IMR-90 (cell line): Measurements from ENCODE around the gene TGFBR1. TPM values are rescaled to one million over a fixed set of nuclear protein-coding genes. Genes with fewer than 3 reads are reported as not detected.

ENCODE experiments used
- ATAC-seq: fragments of 200-7000 bp; cut with Tn5 transposase; 2 replicates; pipeline ENCODE4 v1.9.1; 2020; ENCODE audit warnings: low read depth, mild to moderate bottlenecking, moderate library complexity
- BruUV-seq: library from RNA; stranded (reverse); fragments of 400-500 nt; replicated peaks from 2 replicates; lab custom pipeline; 2021; lab: Mats Ljungman, UMichigan
- CTCF ChIA-PET: fragments of 300-600 bp; formaldehyde crosslinking; extraction: SDS; loops from one replicate; lab custom pipeline; 2021; ENCODE audit warnings: antibody characterized with exemption; lab: Yijun Ruan, JAX
- POLR2A ChIA-PET: fragments of 300-600 bp; sonication (Branson Sonifier 250); formaldehyde crosslinking; loops from one replicate; lab custom pipeline; 2022; ENCODE audit warnings: antibody characterized with exemption; ENCODE audit not compliant: unreplicated experiment; lab: Charles Lee
- DNase-seq: peaks from one replicate; pipeline ENCODE4 v3.0.0; 2013
- H2AFZ ChIP-seq: replicated peaks from 2 replicates; pipeline ENCODE3; 2013; ENCODE audit warnings: low read length, mild to moderate bottlenecking; ENCODE audit not compliant: poor library complexity
- H2AK5ac ChIP-seq: 2 replicates; pipeline ENCODE4 v1.6.1; 2013; ENCODE audit warnings: low read depth, low read length, inconsistent platforms
- H2AK9ac ChIP-seq: replicated peaks from 2 replicates; pipeline ENCODE3; 2013; ENCODE audit warnings: mild to moderate bottlenecking, low read depth, low read length, moderate library complexity; ENCODE audit not compliant: poor library complexity
- H2BK120ac ChIP-seq: 2 replicates; pipeline ENCODE4 v1.6.1; 2013; ENCODE audit warnings: low read depth, low read length, inconsistent platforms
- H2BK15ac ChIP-seq: 3 replicates; pipeline ENCODE4 v1.6.1; 2013; ENCODE audit warnings: low read depth, low read length, inconsistent platforms
- H2BK20ac ChIP-seq: 2 replicates; pipeline ENCODE4 v1.6.1; 2013; ENCODE audit warnings: low read depth, mild to moderate bottlenecking, inconsistent platforms, low read length, moderate library complexity
- H2BK5ac ChIP-seq: 2 replicates; pipeline ENCODE4 v1.6.1; 2013; ENCODE audit warnings: mild to moderate bottlenecking, low read depth, low read length, inconsistent platforms; ENCODE audit not compliant: poor library complexity, severe bottlenecking
- H3K14ac ChIP-seq: replicated peaks from 2 replicates; pipeline ENCODE4 v1.6.1; 2013; ENCODE audit warnings: low read depth, low read length, inconsistent platforms
- H3K18ac ChIP-seq: 2 replicates; pipeline ENCODE4 v1.6.1; 2013; ENCODE audit warnings: low read depth, low read length, control low read depth
- H3K23ac ChIP-seq: 2 replicates; pipeline ENCODE4 v1.6.1; 2013; ENCODE audit warnings: low read depth, low read length, inconsistent platforms
- H3K27ac ChIP-seq: 2 replicates; pipeline ENCODE4 v1.5.1; 2013; ENCODE audit warnings: mild to moderate bottlenecking, control low read depth, low read length; ENCODE audit not compliant: insufficient read depth
- H3K27me3 ChIP-seq: 2 replicates; pipeline ENCODE4 v1.6.1; 2013; ENCODE audit warnings: low read length; ENCODE audit not compliant: control insufficient read depth, insufficient read depth
- H3K36me3 ChIP-seq: 2 replicates; pipeline ENCODE4 v1.6.1; 2013; ENCODE audit warnings: low read length, mixed read lengths; ENCODE audit not compliant: control insufficient read depth, insufficient read depth
- H3K4ac ChIP-seq: 2 replicates; pipeline ENCODE4 v1.6.1; 2013; ENCODE audit warnings: low read depth, low read length, inconsistent platforms
- H3K4me1 ChIP-seq: 2 replicates; pipeline ENCODE4 v1.6.1; 2013; ENCODE audit warnings: low read length, mixed read lengths; ENCODE audit not compliant: control insufficient read depth, insufficient read depth
- H3K4me2 ChIP-seq: 2 replicates; pipeline ENCODE4 v1.6.1; 2013; ENCODE audit warnings: low read depth, mild to moderate bottlenecking, control low read depth, low read length, moderate library complexity
- H3K4me3 ChIP-seq: 2 replicates; pipeline ENCODE4 v1.5.1; 2013; ENCODE audit warnings: low read depth, mild to moderate bottlenecking, control low read depth, low read length, moderate library complexity; ENCODE audit not compliant: insufficient read depth
- H3K56ac ChIP-seq: 2 replicates; pipeline ENCODE4 v1.6.1; 2013; ENCODE audit warnings: low read length, inconsistent platforms; ENCODE audit not compliant: insufficient read depth; ENCODE audit errors: extremely low read depth
- H3K79me1 ChIP-seq, 2 experiments: 2 replicates each; pipeline ENCODE4 v1.6.1; 2013; ENCODE audit warnings: low read length in 2 of 2, inconsistent platforms in 1 of 2, low read depth in 1 of 2
- H3K9ac ChIP-seq: 2 replicates; pipeline ENCODE4 v1.6.1; 2013; ENCODE audit warnings: low read depth, low read length, control low read depth
- H3K9me1 ChIP-seq: 2 replicates; pipeline ENCODE4 v1.6.1; 2013; ENCODE audit warnings: low read length, inconsistent platforms; ENCODE audit not compliant: insufficient read depth
- H3K9me3 ChIP-seq: 2 replicates; pipeline ENCODE4 v1.6.1; 2013; ENCODE audit warnings: low read length; ENCODE audit not compliant: control insufficient read depth, insufficient read depth
- H4K20me1 ChIP-seq: 2 replicates; pipeline ENCODE4 v1.6.1; 2013; ENCODE audit warnings: low read length, inconsistent platforms; ENCODE audit not compliant: insufficient read depth
- H4K5ac ChIP-seq: 2 replicates; pipeline ENCODE4 v1.6.1; 2013; ENCODE audit warnings: mild to moderate bottlenecking, low read depth, low read length, control low read depth
- H4K8ac ChIP-seq, 2 experiments: 2 replicates each; pipeline ENCODE4 v1.6.1; 2013; ENCODE audit warnings: low read depth in 2 of 2, low read length in 2 of 2, control low read depth in 1 of 2, inconsistent platforms in 1 of 2
- H4K91ac ChIP-seq: 2 replicates; pipeline ENCODE4 v1.6.1; 2013; ENCODE audit warnings: low read depth, low read length, inconsistent platforms; ENCODE audit not compliant: insufficient read depth
- BHLHE40 ChIP-seq: fragments of 150-350 bp; IDR thresholded peaks from 2 replicates; pipeline ENCODE4 v1.6.1; 2016; ENCODE audit warnings: mild to moderate bottlenecking, low read depth, low read length
- CHD1 ChIP-seq: IDR thresholded peaks from 2 replicates; pipeline ENCODE4 v1.6.1; 2012; ENCODE audit warnings: low read depth, low read length, improper control_type of control experiment
- FOS ChIP-seq: fragments of 150-350 bp; IDR thresholded peaks from 2 replicates; pipeline ENCODE4 v1.6.1; 2016; ENCODE audit warnings: low read depth, low read length
- MAFK ChIP-seq: IDR thresholded peaks from 2 replicates; pipeline ENCODE4 v1.6.1; 2012; ENCODE audit warnings: low read depth, low read length, improper control_type of control experiment
- MAZ ChIP-seq: IDR thresholded peaks from 2 replicates; pipeline ENCODE4 v1.6.1; 2012; ENCODE audit warnings: low read depth, mild to moderate bottlenecking, low read length, improper control_type of control experiment, moderate library complexity, borderline replicate concordance
- MXI1 ChIP-seq: IDR thresholded peaks from 2 replicates; pipeline ENCODE4 v1.6.1; 2012; ENCODE audit warnings: low read depth, mild to moderate bottlenecking, low read length, moderate library complexity, borderline replicate concordance
- NFE2L2 ChIP-seq: fragments of 150-350 bp; IDR thresholded peaks from 2 replicates; pipeline ENCODE4 v1.6.1; 2016; ENCODE audit warnings: low read depth, mild to moderate bottlenecking, low read length
- RAD21 ChIP-seq: IDR thresholded peaks from 2 replicates; pipeline ENCODE4 v1.6.1; 2012; ENCODE audit warnings: low read length, improper control_type of control experiment
- SMC3 ChIP-seq: fragments of 150-350 bp; IDR thresholded peaks from 2 replicates; pipeline ENCODE4 v1.6.1; 2016; ENCODE audit warnings: low read depth, mild to moderate bottlenecking, antibody characterized with exemption, low read length, moderate library complexity
- USF2 ChIP-seq: fragments of 150-350 bp; IDR thresholded peaks from 2 replicates; pipeline ENCODE4 v1.6.1; 2017; ENCODE audit warnings: mild to moderate bottlenecking, antibody characterized with exemption, low read length, low read depth
- WGBS, 2 experiments: methylation state at CpG; one replicate each; pipeline versions ENCODE4 v1.1.5 to v1.1.7; 2013; ENCODE audit warnings: missing lambda C conversion rate in 2 of 2; ENCODE audit not compliant: insufficient read length in 1 of 2; ENCODE audit errors: extremely low coverage in 2 of 2; 5-methylcytosine and 5-hydroxymethylcytosine counted together
- dilution Hi-C: fragments of 300-500 bp; cut with HindIII; formaldehyde crosslinking; loops from one replicate; pipeline ENCODE4 v1.14.3; 2018; ENCODE audit warnings: low sequenced_read_pairs; ENCODE audit not compliant: unreplicated experiment
- in situ Hi-C: fragments of 300-500 bp; cut with MboI; formaldehyde crosslinking; loops from 3 replicates; pipeline ENCODE4 v1.14.3; 2019; ENCODE audit warnings: low sequenced_read_pairs, inconsistent platforms, mixed read lengths
- intact Hi-C: fragments of 100-400 bp; cut with micrococcal nuclease; formaldehyde crosslinking; loops from 2 replicates; pipeline ENCODE4 v1.10.0; 2022
- polyA plus RNA-seq, 3 experiments: library from polyadenylated mRNA; depleted of rRNA; stranded (reverse); fragments of >200 nt; gene quantifications; 2 replicates each; pipeline ENCODE4 v1.2.3, GENCODE V29; 2012; ENCODE audit warnings: low replicate concordance in 1 of 3
- total RNA-seq: library from RNA; depleted of rRNA; stranded (reverse); fragments of >200 nt; gene quantifications from 2 replicates; pipeline ENCODE4 v1.2.3, GENCODE V29; 2012
- TF ChIP-seq, protein P1 (sequence below): conservative IDR thresholded peaks from 2 replicates; pipeline ENCODE4 v1.5.1; 2012; ENCODE audit warnings: mild to moderate bottlenecking, low read depth, low read length, improper control_type of control experiment
- TF ChIP-seq, protein P2 (sequence below): fragments of 150-350 bp; IDR thresholded peaks from 2 replicates; pipeline ENCODE4 v1.6.1; 2016; ENCODE audit warnings: low read depth, mild to moderate bottlenecking, low read length, moderate library complexity, borderline replicate concordance

The TGFBR1 gene
- total and polyA plus RNA-seq, 2 of the 4 experiments (the other 2 are of a cell fraction) = 15.1 to 75.3 TPM

GRCh38 chr9:99140685-99141314, 35.9 kb downstream of the TGFBR1 start:
- Histone ChIP-seq H4K8ac (no peak overlapping the region), H2AK5ac (no peak overlapping the region), H2AK9ac (no peak overlapping the region), H3K4ac (no peak overlapping the region), H3K4me1 (no peaks in the 10 kb centered on the region), H3K9me3 (no peaks in the 10 kb centered on the region), H2BK15ac (no peak overlapping the region), H3K9ac (no peak overlapping the region), H4K20me1 (no peaks in the 10 kb centered on the region; the same call in 1 of the 2 replicates), H2BK5ac (no peak overlapping the region), H2BK120ac (no peak overlapping the region), H3K4me3 (no peak overlapping the region), H4K91ac (no peak overlapping the region), H2BK20ac (no peak overlapping the region), H2AFZ (no peak overlapping the region), H3K9me1 (no peaks in the 10 kb centered on the region), H3K18ac (no peak overlapping the region), H3K27me3 (no peaks in the 10 kb centered on the region), H3K56ac (no peak overlapping the region), H4K5ac (no peak overlapping the region), H3K79me1 (peaks cover 28 to 39% of the 10 kb centered on the region in 2 experiments), H3K36me3 (peaks cover 42% of the 10 kb centered on the region), H3K14ac (0 out of 2 replicates have a peak overlapping the region, but pooled peaks have one; percentile 16), H3K4me2 (no peak overlapping the region), H3K23ac (no peak overlapping the region), H3K27ac (no peak overlapping the region)
- ATAC-seq (peak; percentile 90), DNase-seq (peak; percentile 67)
- ChIA-PET CTCF (interaction anchor here (0.6 to 1.6 kb wide), 24 partner anchors 10 to 294 kb away, joined by 3 to 17 read pairs (median 4); no protein-coding TSS in a partner anchor), POLR2A (no interaction called here)
- dilution Hi-C loops (loop anchor here (25.0 kb wide), 1 partner anchor 303 kb away; no protein-coding TSS in a partner anchor), intact Hi-C loops (loop anchor here (1.0 kb wide), 4 partner anchors 140 to 292 kb away; no protein-coding TSS in a partner anchor), in situ Hi-C loops (no loop called here)
- WGBS, 2 experiments = no CpG with 5 or more reads among the region's 2 CpGs
- TF ChIP-seq, protein P1, sequence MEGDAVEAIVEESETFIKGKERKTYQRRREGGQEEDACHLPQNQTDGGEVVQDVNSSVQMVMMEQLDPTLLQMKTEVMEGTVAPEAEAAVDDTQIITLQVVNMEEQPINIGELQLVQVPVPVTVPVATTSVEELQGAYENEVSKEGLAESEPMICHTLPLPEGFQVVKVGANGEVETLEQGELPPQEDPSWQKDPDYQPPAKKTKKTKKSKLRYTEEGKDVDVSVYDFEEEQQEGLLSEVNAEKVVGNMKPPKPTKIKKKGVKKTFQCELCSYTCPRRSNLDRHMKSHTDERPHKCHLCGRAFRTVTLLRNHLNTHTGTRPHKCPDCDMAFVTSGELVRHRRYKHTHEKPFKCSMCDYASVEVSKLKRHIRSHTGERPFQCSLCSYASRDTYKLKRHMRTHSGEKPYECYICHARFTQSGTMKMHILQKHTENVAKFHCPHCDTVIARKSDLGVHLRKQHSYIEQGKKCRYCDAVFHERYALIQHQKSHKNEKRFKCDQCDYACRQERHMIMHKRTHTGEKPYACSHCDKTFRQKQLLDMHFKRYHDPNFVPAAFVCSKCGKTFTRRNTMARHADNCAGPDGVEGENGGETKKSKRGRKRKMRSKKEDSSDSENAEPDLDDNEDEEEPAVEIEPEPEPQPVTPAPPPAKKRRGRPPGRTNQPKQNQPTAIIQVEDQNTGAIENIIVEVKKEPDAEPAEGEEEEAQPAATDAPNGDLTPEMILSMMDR = peak; percentile 86
- no peak for TF ChIP-seq USF2
- peak; percentile 96 for TF ChIP-seq SMC3
- TF ChIP-seq, protein P2, sequence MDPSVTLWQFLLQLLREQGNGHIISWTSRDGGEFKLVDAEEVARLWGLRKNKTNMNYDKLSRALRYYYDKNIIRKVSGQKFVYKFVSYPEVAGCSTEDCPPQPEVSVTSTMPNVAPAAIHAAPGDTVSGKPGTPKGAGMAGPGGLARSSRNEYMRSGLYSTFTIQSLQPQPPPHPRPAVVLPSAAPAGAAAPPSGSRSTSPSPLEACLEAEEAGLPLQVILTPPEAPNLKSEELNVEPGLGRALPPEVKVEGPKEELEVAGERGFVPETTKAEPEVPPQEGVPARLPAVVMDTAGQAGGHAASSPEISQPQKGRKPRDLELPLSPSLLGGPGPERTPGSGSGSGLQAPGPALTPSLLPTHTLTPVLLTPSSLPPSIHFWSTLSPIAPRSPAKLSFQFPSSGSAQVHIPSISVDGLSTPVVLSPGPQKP = no peak
- TF ChIP-seq CHD1 = no peak
- no peak for TF ChIP-seq MXI1
- no peak for TF ChIP-seq BHLHE40
- peak; percentile 95 for TF ChIP-seq RAD21
- TF ChIP-seq MAFK = no peak
- TF ChIP-seq FOS = no peak
- no peak for TF ChIP-seq MAZ
- no peak for TF ChIP-seq NFE2L2
- no TSS peak for BruUV-seq
